GM13976 (cell line): ENCODE measurements around the gene RAP2B.

Experiments
- DNase-seq: peaks from one replicate; pipeline ENCODE4 v3.0.0; 2012; ENCODE audit warnings: low spot score
- CTCF ChIP-seq: IDR thresholded peaks from 2 replicates; pipeline ENCODE4 v1.5.1; 2012; ENCODE audit warnings: borderline replicate concordance, mild to moderate bottlenecking; ENCODE audit not compliant: insufficient read depth; ENCODE audit errors: extremely low read depth, missing control alignments, control extremely low read depth
- in situ Hi-C: fragments of 300-500 bp; cut with MboI; formaldehyde crosslinking; loops from one replicate; pipeline ENCODE4 v1.12.0; 2022; ENCODE audit warnings: low sequenced_read_pairs, mixed read lengths, inconsistent platforms; ENCODE audit not compliant: unreplicated experiment

Gene RAP2B

GRCh38 chr3:153130312-153130977 lies 31.6 kb upstream of the RAP2B start:
- in situ Hi-C loops: no loop called here
- peak; percentile 46 for DNase-seq
- TF ChIP-seq CTCF: no peak

- no peak for DNase-seq
- no peak for TF ChIP-seq CTCF
- in situ Hi-C loops: no loop called here
These were observed 24.4 kb upstream of the RAP2B start for GRCh38 chr3:153137626-153138025.

GRCh38 chr3:153138276-153139210 lies 23.5 kb upstream of the RAP2B start:
- DNase-seq: peak; percentile 38
- in situ Hi-C loops: no loop called here

GRCh38 chr3:153142961-153143360 lies 19.1 kb upstream of the RAP2B start:
- in situ Hi-C loops: no loop called here
- no peak for TF ChIP-seq CTCF
- DNase-seq: no peak

More at GRCh38 chr3:153138276-153139210, 23.5 kb upstream of the RAP2B start:
- TF ChIP-seq CTCF: no peak

GRCh38 chr3:153144071-153144470 lies 18.0 kb upstream of the RAP2B start:
- no peak for TF ChIP-seq CTCF
- DNase-seq: no peak
- in situ Hi-C loops: no loop called here

GRCh38 chr3:153144779-153145178 lies 17.2 kb upstream of the RAP2B start:
- TF ChIP-seq CTCF: no peak
- in situ Hi-C loops: no loop called here
- DNase-seq: no peak
